HEK293 (cell line): ENCODE data around the gene HRAS.
A peak's percentile ranks its signal among the peaks of the same experiment; 100 is the strongest.

Experiments
- BCL11B ChIP-seq: fragments of 450-650 bp; formaldehyde crosslinking; IDR thresholded peaks from 2 replicates; pipeline ENCODE4 v1.5.1; 2016; ENCODE audit warnings: low read depth, missing biosample characterization, missing genetic modification characterization
- OSR2 ChIP-seq: fragments of 450-650 bp; formaldehyde crosslinking; IDR thresholded peaks from 2 replicates; pipeline ENCODE4 v1.5.1; 2016; ENCODE audit warnings: missing biosample characterization, missing genetic modification characterization
- OVOL3 ChIP-seq: fragments of 450-650 bp; formaldehyde crosslinking; IDR thresholded peaks from 2 replicates; pipeline ENCODE4 v1.5.1; 2016; ENCODE audit warnings: missing biosample characterization, missing genetic modification characterization
- ZBTB26 ChIP-seq: fragments of 450-650 bp; formaldehyde crosslinking; optimal IDR thresholded peaks from 2 replicates; pipeline ENCODE3; 2016; ENCODE audit warnings: missing biosample characterization, mild to moderate bottlenecking, missing genetic modification characterization
- ZBTB8A ChIP-seq: fragments of 450-650 bp; formaldehyde crosslinking; IDR thresholded peaks from 2 replicates; pipeline ENCODE4 v1.5.1; 2016; ENCODE audit warnings: missing biosample characterization, missing genetic modification characterization
- ZNF10 ChIP-seq: fragments of 450-650 bp; formaldehyde crosslinking; IDR thresholded peaks from 2 replicates; pipeline ENCODE4 v1.5.1; 2017; ENCODE audit warnings: missing biosample characterization, missing genetic modification characterization
- ZNF146 ChIP-seq: fragments of 450-650 bp; formaldehyde crosslinking; IDR thresholded peaks from 2 replicates; pipeline ENCODE4 v1.5.1; 2016; ENCODE audit warnings: missing biosample characterization, missing genetic modification characterization
- ZNF16 ChIP-seq: fragments of 450-650 bp; formaldehyde crosslinking; IDR thresholded peaks from 2 replicates; pipeline ENCODE4 v1.5.1; 2016; ENCODE audit warnings: low read depth, missing biosample characterization, missing genetic modification characterization
- ZNF335 ChIP-seq: fragments of 450-650 bp; formaldehyde crosslinking; conservative IDR thresholded peaks from 2 replicates; pipeline ENCODE4 v1.5.1; 2016; ENCODE audit warnings: missing biosample characterization, missing genetic modification characterization
- ZNF488 ChIP-seq: fragments of 450-650 bp; formaldehyde crosslinking; IDR thresholded peaks from 2 replicates; pipeline ENCODE4 v1.5.1; 2016; ENCODE audit warnings: missing biosample characterization, missing genetic modification characterization
- ZNF513 ChIP-seq: fragments of 450-650 bp; IDR thresholded peaks from 2 replicates; pipeline ENCODE4 v1.5.1; 2018; ENCODE audit warnings: missing biosample characterization, missing genetic modification characterization
- ZNF530 ChIP-seq: fragments of 450-650 bp; formaldehyde crosslinking; IDR thresholded peaks from 2 replicates; pipeline ENCODE4 v1.5.1; 2016; ENCODE audit warnings: low read depth, missing biosample characterization, missing genetic modification characterization
- ZNF621 ChIP-seq: fragments of 450-650 bp; formaldehyde crosslinking; IDR thresholded peaks from 2 replicates; pipeline ENCODE4 v1.5.1; 2017; ENCODE audit warnings: missing biosample characterization, missing genetic modification characterization
- ZNF639 ChIP-seq: fragments of 450-650 bp; formaldehyde crosslinking; IDR thresholded peaks from 2 replicates; pipeline ENCODE4 v1.5.1; 2016; ENCODE audit warnings: missing biosample characterization, missing genetic modification characterization
- ZSCAN30 ChIP-seq: fragments of 450-650 bp; IDR thresholded peaks from 2 replicates; pipeline ENCODE4 v1.5.1; 2018; ENCODE audit warnings: missing biosample characterization, mild to moderate bottlenecking, missing genetic modification characterization, moderate library complexity
- TF ChIP-seq, protein P1 (sequence below): fragments of 450-650 bp; formaldehyde crosslinking; IDR thresholded peaks from 2 replicates; pipeline ENCODE4 v1.5.1; 2016; ENCODE audit warnings: missing biosample characterization, missing genetic modification characterization
- TF ChIP-seq, protein P2 (sequence below): fragments of 450-650 bp; formaldehyde crosslinking; IDR thresholded peaks from 2 replicates; pipeline ENCODE4 v1.5.1; 2016; ENCODE audit warnings: missing biosample characterization, missing genetic modification characterization
- TF ChIP-seq, protein P3 (sequence below): fragments of 450-650 bp; formaldehyde crosslinking; IDR thresholded peaks from 2 replicates; pipeline ENCODE4 v1.5.1; 2016; ENCODE audit warnings: missing biosample characterization, missing genetic modification characterization
- TF ChIP-seq, protein P4 (sequence below): fragments of 450-650 bp; formaldehyde crosslinking; IDR thresholded peaks from 2 replicates; pipeline ENCODE4 v1.5.1; 2016; ENCODE audit warnings: missing biosample characterization, missing genetic modification characterization, borderline replicate concordance
- TF ChIP-seq, protein P5 (sequence below): fragments of 450-650 bp; formaldehyde crosslinking; IDR thresholded peaks from 2 replicates; pipeline ENCODE4 v1.5.0; 2017; ENCODE audit warnings: missing biosample characterization, missing genetic modification characterization, borderline replicate concordance

Gene HRAS

GRCh38 chr11:506995-507726 lies 28.2 kb downstream of the HRAS start, which contains the start of gene RNH1 (continued):
- TF ChIP-seq, protein P1, sequence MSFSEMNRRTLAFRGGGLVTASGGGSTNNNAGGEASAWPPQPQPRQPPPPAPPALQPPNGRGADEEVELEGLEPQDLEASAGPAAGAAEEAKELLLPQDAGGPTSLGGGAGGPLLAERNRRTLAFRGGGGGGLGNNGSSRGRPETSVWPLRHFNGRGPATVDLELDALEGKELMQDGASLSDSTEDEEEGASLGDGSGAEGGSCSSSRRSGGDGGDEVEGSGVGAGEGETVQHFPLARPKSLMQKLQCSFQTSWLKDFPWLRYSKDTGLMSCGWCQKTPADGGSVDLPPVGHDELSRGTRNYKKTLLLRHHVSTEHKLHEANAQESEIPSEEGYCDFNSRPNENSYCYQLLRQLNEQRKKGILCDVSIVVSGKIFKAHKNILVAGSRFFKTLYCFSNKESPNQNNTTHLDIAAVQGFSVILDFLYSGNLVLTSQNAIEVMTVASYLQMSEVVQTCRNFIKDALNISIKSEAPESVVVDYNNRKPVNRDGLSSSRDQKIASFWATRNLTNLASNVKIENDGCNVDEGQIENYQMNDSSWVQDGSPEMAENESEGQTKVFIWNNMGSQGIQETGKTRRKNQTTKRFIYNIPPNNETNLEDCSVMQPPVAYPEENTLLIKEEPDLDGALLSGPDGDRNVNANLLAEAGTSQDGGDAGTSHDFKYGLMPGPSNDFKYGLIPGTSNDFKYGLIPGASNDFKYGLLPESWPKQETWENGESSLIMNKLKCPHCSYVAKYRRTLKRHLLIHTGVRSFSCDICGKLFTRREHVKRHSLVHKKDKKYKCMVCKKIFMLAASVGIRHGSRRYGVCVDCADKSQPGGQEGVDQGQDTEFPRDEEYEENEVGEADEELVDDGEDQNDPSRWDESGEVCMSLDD (tag by site-specific recombination), result no peak
- TF ChIP-seq ZNF146 (tag by site-specific recombination), result 0 out of 2 replicates have a peak, but pooled peaks have one; percentile 21
- peak; percentile 45; the same call in 1 of the 2 replicates for TF ChIP-seq BCL11B (tag by site-specific recombination)
- TF ChIP-seq OVOL3 (tag by site-specific recombination), result 0 out of 2 replicates have a peak, but pooled peaks have one; percentile 26
- TF ChIP-seq, protein P2, sequence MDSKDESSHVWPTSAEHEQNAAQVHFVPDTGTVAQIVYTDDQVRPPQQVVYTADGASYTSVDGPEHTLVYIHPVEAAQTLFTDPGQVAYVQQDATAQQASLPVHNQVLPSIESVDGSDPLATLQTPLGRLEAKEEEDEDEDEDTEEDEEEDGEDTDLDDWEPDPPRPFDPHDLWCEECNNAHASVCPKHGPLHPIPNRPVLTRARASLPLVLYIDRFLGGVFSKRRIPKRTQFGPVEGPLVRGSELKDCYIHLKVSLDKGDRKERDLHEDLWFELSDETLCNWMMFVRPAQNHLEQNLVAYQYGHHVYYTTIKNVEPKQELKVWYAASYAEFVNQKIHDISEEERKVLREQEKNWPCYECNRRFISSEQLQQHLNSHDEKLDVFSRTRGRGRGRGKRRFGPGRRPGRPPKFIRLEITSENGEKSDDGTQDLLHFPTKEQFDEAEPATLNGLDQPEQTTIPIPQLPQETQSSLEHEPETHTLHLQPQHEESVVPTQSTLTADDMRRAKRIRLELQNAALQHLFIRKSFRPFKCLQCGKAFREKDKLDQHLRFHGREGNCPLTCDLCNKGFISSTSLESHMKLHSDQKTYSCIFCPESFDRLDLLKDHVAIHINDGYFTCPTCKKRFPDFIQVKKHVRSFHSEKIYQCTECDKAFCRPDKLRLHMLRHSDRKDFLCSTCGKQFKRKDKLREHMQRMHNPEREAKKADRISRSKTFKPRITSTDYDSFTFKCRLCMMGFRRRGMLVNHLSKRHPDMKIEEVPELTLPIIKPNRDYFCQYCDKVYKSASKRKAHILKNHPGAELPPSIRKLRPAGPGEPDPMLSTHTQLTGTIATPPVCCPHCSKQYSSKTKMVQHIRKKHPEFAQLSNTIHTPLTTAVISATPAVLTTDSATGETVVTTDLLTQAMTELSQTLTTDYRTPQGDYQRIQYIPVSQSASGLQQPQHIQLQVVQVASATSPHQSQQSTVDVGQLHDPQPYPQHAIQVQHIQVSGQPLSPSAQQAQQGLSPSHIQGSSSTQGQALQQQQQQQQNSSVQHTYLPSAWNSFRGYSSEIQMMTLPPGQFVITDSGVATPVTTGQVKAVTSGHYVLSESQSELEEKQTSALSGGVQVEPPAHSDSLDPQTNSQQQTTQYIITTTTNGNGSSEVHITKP (tag by site-specific recombination), result no peak
- TF ChIP-seq ZNF488 (tag by site-specific recombination), result no peak
- TF ChIP-seq, protein P3, sequence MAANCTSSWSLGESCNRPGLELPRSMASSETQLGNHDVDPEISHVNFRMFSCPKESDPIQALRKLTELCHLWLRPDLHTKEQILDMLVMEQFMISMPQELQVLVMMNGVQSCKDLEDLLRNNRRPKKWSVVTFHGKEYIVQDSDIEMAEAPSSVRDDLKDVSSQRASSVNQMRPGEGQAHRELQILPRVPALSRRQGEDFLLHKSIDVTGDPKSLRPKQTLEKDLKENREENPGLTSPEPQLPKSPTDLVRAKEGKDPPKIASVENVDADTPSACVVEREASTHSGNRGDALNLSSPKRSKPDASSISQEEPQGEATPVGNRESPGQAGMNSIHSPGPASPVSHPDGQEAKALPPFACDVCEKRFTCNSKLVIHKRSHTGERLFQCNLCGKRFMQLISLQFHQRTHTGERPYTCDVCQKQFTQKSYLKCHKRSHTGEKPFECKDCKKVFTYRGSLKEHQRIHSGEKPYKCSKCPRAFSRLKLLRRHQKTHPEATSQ (tag by site-specific recombination), result no peak
- no peak for TF ChIP-seq ZNF513 (tag by site-specific recombination)
- TF ChIP-seq ZNF10 (tag by site-specific recombination), result no peak
- TF ChIP-seq ZBTB8A, result no peak
- TF ChIP-seq ZNF16 (tag by site-specific recombination), result no peak
- peak; percentile 51; the same call in 1 of the 2 replicates for TF ChIP-seq ZNF335 (tag by site-specific recombination)
- TF ChIP-seq ZNF639 (tag by site-specific recombination), result no peak
- no peak for TF ChIP-seq OSR2
- no peak for TF ChIP-seq ZNF621 (tag by site-specific recombination)
- TF ChIP-seq, protein P4, sequence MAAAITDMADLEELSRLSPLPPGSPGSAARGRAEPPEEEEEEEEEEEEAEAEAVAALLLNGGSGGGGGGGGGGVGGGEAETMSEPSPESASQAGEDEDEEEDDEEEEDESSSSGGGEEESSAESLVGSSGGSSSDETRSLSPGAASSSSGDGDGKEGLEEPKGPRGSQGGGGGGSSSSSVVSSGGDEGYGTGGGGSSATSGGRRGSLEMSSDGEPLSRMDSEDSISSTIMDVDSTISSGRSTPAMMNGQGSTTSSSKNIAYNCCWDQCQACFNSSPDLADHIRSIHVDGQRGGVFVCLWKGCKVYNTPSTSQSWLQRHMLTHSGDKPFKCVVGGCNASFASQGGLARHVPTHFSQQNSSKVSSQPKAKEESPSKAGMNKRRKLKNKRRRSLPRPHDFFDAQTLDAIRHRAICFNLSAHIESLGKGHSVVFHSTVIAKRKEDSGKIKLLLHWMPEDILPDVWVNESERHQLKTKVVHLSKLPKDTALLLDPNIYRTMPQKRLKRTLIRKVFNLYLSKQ (tag by site-specific recombination), result no peak
- peak; percentile 88 for TF ChIP-seq ZBTB26 (tag by site-specific recombination)
- no peak for TF ChIP-seq ZSCAN30
- no peak for TF ChIP-seq ZNF530
- TF ChIP-seq, protein P5, sequence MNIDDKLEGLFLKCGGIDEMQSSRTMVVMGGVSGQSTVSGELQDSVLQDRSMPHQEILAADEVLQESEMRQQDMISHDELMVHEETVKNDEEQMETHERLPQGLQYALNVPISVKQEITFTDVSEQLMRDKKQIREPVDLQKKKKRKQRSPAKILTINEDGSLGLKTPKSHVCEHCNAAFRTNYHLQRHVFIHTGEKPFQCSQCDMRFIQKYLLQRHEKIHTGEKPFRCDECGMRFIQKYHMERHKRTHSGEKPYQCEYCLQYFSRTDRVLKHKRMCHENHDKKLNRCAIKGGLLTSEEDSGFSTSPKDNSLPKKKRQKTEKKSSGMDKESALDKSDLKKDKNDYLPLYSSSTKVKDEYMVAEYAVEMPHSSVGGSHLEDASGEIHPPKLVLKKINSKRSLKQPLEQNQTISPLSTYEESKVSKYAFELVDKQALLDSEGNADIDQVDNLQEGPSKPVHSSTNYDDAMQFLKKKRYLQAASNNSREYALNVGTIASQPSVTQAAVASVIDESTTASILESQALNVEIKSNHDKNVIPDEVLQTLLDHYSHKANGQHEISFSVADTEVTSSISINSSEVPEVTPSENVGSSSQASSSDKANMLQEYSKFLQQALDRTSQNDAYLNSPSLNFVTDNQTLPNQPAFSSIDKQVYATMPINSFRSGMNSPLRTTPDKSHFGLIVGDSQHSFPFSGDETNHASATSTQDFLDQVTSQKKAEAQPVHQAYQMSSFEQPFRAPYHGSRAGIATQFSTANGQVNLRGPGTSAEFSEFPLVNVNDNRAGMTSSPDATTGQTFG (tag by site-specific recombination), result no peak
